HepG2 (cell line): ENCODE data around the gene PIP5KL1. TPM values are rescaled to one million over a fixed set of nuclear protein-coding genes. Genes with fewer than 3 reads are reported as not detected.

Source experiments
- ARNT2 ChIP-seq: sonication (generic); formaldehyde crosslinking; IDR thresholded peaks from 2 replicates; pipeline ENCODE4 v1.8.0; 2022; ENCODE audit warnings: mild to moderate bottlenecking, low read depth, missing genetic modification reagents, moderate library complexity
- BATF2 ChIP-seq: sonication (generic); formaldehyde crosslinking; IDR thresholded peaks from 2 replicates; pipeline ENCODE4 v1.8.0; 2022; ENCODE audit warnings: mild to moderate bottlenecking, missing genetic modification reagents, moderate library complexity
- DRAP1 ChIP-seq: IDR thresholded peaks from 2 replicates; pipeline ENCODE4 v1.6.1; 2016; ENCODE audit warnings: missing genetic modification reagents, missing compliant biosample characterization
- E2F2 ChIP-seq: sonication (generic); formaldehyde crosslinking; IDR thresholded peaks from 2 replicates; pipeline ENCODE4 v1.4.0; 2020; ENCODE audit warnings: missing genetic modification reagents, borderline replicate concordance
- ETV6 ChIP-seq: sonication (generic); formaldehyde crosslinking; conservative IDR thresholded peaks from 2 replicates; pipeline ENCODE4 v1.4.0; 2020; ENCODE audit warnings: missing genetic modification reagents
- GZF1 ChIP-seq: sonication (generic); formaldehyde crosslinking; IDR thresholded peaks from 2 replicates; pipeline ENCODE4 v1.5.1; 2020; ENCODE audit warnings: mild to moderate bottlenecking, missing genetic modification reagents
- JARID2 ChIP-seq: sonication (generic); formaldehyde crosslinking; IDR thresholded peaks from 2 replicates; pipeline ENCODE4 v1.8.1; 2023; ENCODE audit warnings: missing genetic modification reagents, inconsistent platforms; ENCODE audit not compliant: insufficient replicate concordance
- KDM4B ChIP-seq: sonication (generic); formaldehyde crosslinking; IDR thresholded peaks from 2 replicates; pipeline ENCODE4 v1.4.0; 2020; ENCODE audit warnings: missing genetic modification reagents
- PPARG ChIP-seq: conservative IDR thresholded peaks from 2 replicates; pipeline ENCODE4 v1.6.1; 2016; ENCODE audit warnings: missing biosample characterization, missing genetic modification reagents
- REPIN1 ChIP-seq: sonication (generic); formaldehyde crosslinking; IDR thresholded peaks from 2 replicates; pipeline ENCODE4 v1.8.0; 2022; ENCODE audit warnings: missing genetic modification reagents, low read depth, mild to moderate bottlenecking, borderline replicate concordance
- SAFB2 ChIP-seq: sonication (generic); formaldehyde crosslinking; IDR thresholded peaks from 2 replicates; pipeline ENCODE4 v1.5.1; 2020; ENCODE audit warnings: missing genetic modification reagents, low read depth, mild to moderate bottlenecking, borderline replicate concordance
- SIX4 ChIP-seq: sonication (generic); formaldehyde crosslinking; IDR thresholded peaks from 2 replicates; pipeline ENCODE4 v1.4.0; 2020; ENCODE audit warnings: missing genetic modification reagents
- SMAD3 ChIP-seq: sonication (generic); formaldehyde crosslinking; IDR thresholded peaks from 2 replicates; pipeline ENCODE4 v1.4.0; 2020; ENCODE audit warnings: missing genetic modification reagents
- SMARCC2 ChIP-seq: fragments of 450-650 bp; IDR thresholded peaks from 2 replicates; pipeline ENCODE4 v1.6.1; 2017; ENCODE audit warnings: antibody characterized with exemption, mild to moderate bottlenecking
- STAG1 ChIP-seq: sonication (generic); formaldehyde crosslinking; IDR thresholded peaks from 2 replicates; pipeline ENCODE4 v1.4.0; 2020; ENCODE audit warnings: missing genetic modification reagents
- TBP ChIP-seq: sonication (generic); formaldehyde crosslinking; IDR thresholded peaks from 2 replicates; pipeline ENCODE4 v1.5.0; 2020; ENCODE audit warnings: missing genetic modification reagents
- TCF7L2 ChIP-seq: IDR thresholded peaks from 2 replicates; pipeline ENCODE4 v1.6.1; 2011; ENCODE audit warnings: mild to moderate bottlenecking, low read depth, low read length, moderate library complexity
- ZFAT ChIP-seq: sonication (generic); formaldehyde crosslinking; conservative IDR thresholded peaks from 2 replicates; pipeline ENCODE4 v1.8.1; 2023; ENCODE audit warnings: missing genetic modification reagents, inconsistent platforms
- ZFP36 ChIP-seq: fragments of 150-350 bp; IDR thresholded peaks from 2 replicates; pipeline ENCODE4 v1.6.1; 2018; ENCODE audit warnings: borderline replicate concordance, low read length, low read depth; ENCODE audit not compliant: partially characterized antibody
- ZFX ChIP-seq: sonication (generic); formaldehyde crosslinking; IDR thresholded peaks from 2 replicates; pipeline ENCODE4 v1.4.0; 2020; ENCODE audit warnings: mild to moderate bottlenecking, low read depth, missing genetic modification reagents, moderate library complexity
- ZGPAT ChIP-seq: IDR thresholded peaks from 2 replicates; pipeline ENCODE4 v1.6.1; 2016; ENCODE audit warnings: mild to moderate bottlenecking
- ZNF296 ChIP-seq: sonication (generic); formaldehyde crosslinking; conservative IDR thresholded peaks from 2 replicates; pipeline ENCODE4 v1.5.0; 2020; ENCODE audit warnings: mild to moderate bottlenecking, missing genetic modification reagents
- ZNF382 ChIP-seq: sonication (generic); formaldehyde crosslinking; IDR thresholded peaks from 2 replicates; pipeline ENCODE4 v1.5.0; 2020; ENCODE audit warnings: missing genetic modification reagents, mild to moderate bottlenecking, borderline replicate concordance
- ZNF691 ChIP-seq: sonication (generic); formaldehyde crosslinking; IDR thresholded peaks from 2 replicates; pipeline ENCODE4 v1.4.0; 2020; ENCODE audit warnings: missing genetic modification reagents, low read depth, mild to moderate bottlenecking, borderline replicate concordance
- ZNF703 ChIP-seq: sonication (generic); formaldehyde crosslinking; IDR thresholded peaks from 2 replicates; pipeline ENCODE4 v1.5.1; 2020; ENCODE audit warnings: missing genetic modification reagents, mild to moderate bottlenecking, moderate library complexity, borderline replicate concordance
- ZNF841 ChIP-seq: sonication (generic); formaldehyde crosslinking; IDR thresholded peaks from 2 replicates; pipeline ENCODE4 v1.8.1; 2023; ENCODE audit warnings: missing genetic modification reagents, borderline replicate concordance
- polyA plus RNA-seq, 8 experiments: library from polyadenylated mRNA; depleted of rRNA in 3 of 8; stranded (reverse) in 7 of 8; unstranded in 1 of 8; fragments of >200 nt; fragmentation: Illumina TruSeq in 4 of 8; extraction: Trizol in 4 of 8; gene quantifications; 2 replicates each; pipeline versions ENCODE4 v1.2.1 to v1.2.3, GENCODE V29; 2011 to 2016; ENCODE audit warnings: low read depth in 4 of 8, missing spikeins in 1 of 8, mixed read lengths in 1 of 8; ENCODE audit not compliant: insufficient read depth in 1 of 8
- total RNA-seq, 5 experiments: library from RNA; depleted of rRNA; stranded (reverse); fragments of >200 nt; fragmentation: Illumina TruSeq; extraction: Trizol; gene quantifications; 2 replicates each; pipeline ENCODE4 v1.2.3, GENCODE V29; 2016; ENCODE audit warnings: low read depth in 1 of 5

PIP5KL1 gene
- total and polyA plus RNA-seq, 2 of the 13 experiments (the other 11 are each of a cell fraction or from before 2014, with no cell fraction given) = 0.20 to 0.49 TPM

GRCh38 chr9:127950513-127951289, 20.1 kb upstream of the PIP5KL1 start (continued):
- TF ChIP-seq ZGPAT (CRISPR knock-in tag) = peak; percentile 96
- peak; percentile 66; the same call in 1 of the 2 replicates for TF ChIP-seq ZNF691 (CRISPR knock-in tag)
- no peak; the same call in 1 of the 2 replicates for TF ChIP-seq ETV6 (CRISPR knock-in tag)
- TF ChIP-seq REPIN1 (CRISPR knock-in tag) = peak; percentile 84; the same call in 1 of the 2 replicates
- peak; percentile 93 for TF ChIP-seq SMAD3
- TF ChIP-seq ZNF296 (CRISPR knock-in tag) = peak; percentile 86
- no peak for TF ChIP-seq ZNF382 (CRISPR knock-in tag)
- no peak; the same call in 1 of the 2 replicates for TF ChIP-seq KDM4B (CRISPR knock-in tag)
- TF ChIP-seq SAFB2 (CRISPR knock-in tag) = peak; percentile 87; the same call in 1 of the 2 replicates
- no peak for TF ChIP-seq SMARCC2
- TF ChIP-seq E2F2 (CRISPR knock-in tag) = no peak
- no peak for TF ChIP-seq ZFP36
- peak; percentile 90; the same call in 1 of the 2 replicates for TF ChIP-seq ZNF703 (CRISPR knock-in tag)
- TF ChIP-seq DRAP1 (CRISPR knock-in tag) = peak; percentile 90
- TF ChIP-seq STAG1 (CRISPR knock-in tag) = 0 out of 2 replicates have a peak, but pooled peaks have one; percentile 7
- TF ChIP-seq JARID2 (CRISPR knock-in tag) = no peak
- peak; percentile 37; the same call in 1 of the 2 replicates for TF ChIP-seq TCF7L2
- peak; percentile 58 for TF ChIP-seq SIX4
- TF ChIP-seq ARNT2 = peak; percentile 53
- TF ChIP-seq ZFAT (CRISPR knock-in tag) = no peak
- no peak for TF ChIP-seq GZF1 (CRISPR knock-in tag)
- TF ChIP-seq ZFX (CRISPR knock-in tag) = peak; percentile 96
- TF ChIP-seq TBP (CRISPR knock-in tag) = no peak
- no peak; the same call in 1 of the 2 replicates for TF ChIP-seq ZNF841 (CRISPR knock-in tag)
- TF ChIP-seq PPARG (CRISPR knock-in tag) = peak; percentile 87; the same call in 1 of the 2 replicates
- TF ChIP-seq BATF2 (CRISPR knock-in tag) = no peak
